Keratinocyte (primary cell): ENCODE measurements around the gene HERC5. TPM values are rescaled to one million over a fixed set of nuclear protein-coding genes. Genes with fewer than 3 reads are reported as not detected.

Experiments
- DNase-seq: peaks from one replicate; pipeline ENCODE4 v3.0.0-alpha.2; 2011; ENCODE audit warnings: low read depth, missing footprints, low spot score
- FAIRE-seq: peaks from 2 replicates; lab custom pipeline; 2011; peaks lifted over from hg19 to GRCh38; lab: Jason Lieb, UNC
- H2AFZ ChIP-seq: 2 replicates; pipeline ENCODE4 v1.6.0; 2012; ENCODE audit warnings: low read length, control low read depth, inconsistent platforms; ENCODE audit not compliant: control insufficient read depth
- H3K27ac ChIP-seq: 2 replicates; pipeline ENCODE4 v1.5.1; 2011; ENCODE audit warnings: low read length; ENCODE audit not compliant: control insufficient read depth, insufficient read depth
- H3K27me3 ChIP-seq: 3 replicates; pipeline ENCODE4 v1.6.0; 2011; ENCODE audit warnings: low read length; ENCODE audit not compliant: control insufficient read depth, insufficient read depth; ENCODE audit errors: extremely low read depth
- H3K36me3 ChIP-seq, 2 experiments: 2 replicates in 1 of 2; 3 replicates in 1 of 2; pipeline ENCODE4 v1.5.1; 2011; ENCODE audit warnings: low read length in 2 of 2, mild to moderate bottlenecking in 1 of 2; ENCODE audit not compliant: control insufficient read depth in 2 of 2, insufficient read depth in 2 of 2; ENCODE audit errors: extremely low read depth in 1 of 2
- H3K4me1 ChIP-seq: 3 replicates; pipeline ENCODE4 v1.5.1; 2011; ENCODE audit warnings: low read length; ENCODE audit not compliant: control insufficient read depth, insufficient read depth; ENCODE audit errors: extremely low read depth
- H3K4me2 ChIP-seq: 3 replicates; pipeline ENCODE4 v1.6.0; 2011; ENCODE audit warnings: low read depth, low read length; ENCODE audit not compliant: control insufficient read depth, insufficient read depth; ENCODE audit errors: extremely low read depth
- H3K4me3 ChIP-seq, 3 experiments: fragments of 200-600 bp in 1 of 3; sonication (generic) in 1 of 3; 2 replicates in 2 of 3; 3 replicates in 1 of 3; pipeline ENCODE4 v1.5.1; 2011 to 2016; ENCODE audit warnings: low read length in 3 of 3, mild to moderate bottlenecking in 3 of 3, control low read depth in 2 of 3, inconsistent platforms in 1 of 3, low read depth in 1 of 3, mixed read lengths in 1 of 3, mixed run types in 1 of 3, moderate library complexity in 1 of 3; ENCODE audit not compliant: control insufficient read depth in 2 of 3, insufficient read depth in 2 of 3; ENCODE audit errors: extremely low read depth in 1 of 3
- H3K79me2 ChIP-seq: 2 replicates; pipeline ENCODE4 v1.6.0; 2012; ENCODE audit warnings: low read length; ENCODE audit not compliant: control insufficient read depth, insufficient read depth
- H3K9ac ChIP-seq: 3 replicates; pipeline ENCODE4 v1.6.0; 2011; ENCODE audit warnings: low read length; ENCODE audit not compliant: control insufficient read depth, insufficient read depth; ENCODE audit errors: extremely low read depth
- H3K9me1 ChIP-seq: 3 replicates; pipeline ENCODE4 v1.6.0; 2011; ENCODE audit warnings: low read length; ENCODE audit not compliant: control insufficient read depth, insufficient read depth; ENCODE audit errors: extremely low read depth
- H3K9me3 ChIP-seq: 2 replicates; pipeline ENCODE4 v1.5.1; 2012; ENCODE audit warnings: low read depth, low read length; ENCODE audit not compliant: control insufficient read depth
- H4K20me1 ChIP-seq: 3 replicates; pipeline ENCODE4 v1.6.0; 2011; ENCODE audit warnings: low read length; ENCODE audit not compliant: control insufficient read depth, insufficient read depth; ENCODE audit errors: extremely low read depth
- EZH2 ChIP-seq: IDR thresholded peaks from one replicate; pipeline ENCODE4 v1.6.1; 2012; ENCODE audit warnings: inconsistent platforms, mild to moderate bottlenecking, low read length, moderate library complexity
- dilution Hi-C: fragments of 300-500 bp; cut with MboI; formaldehyde crosslinking; loops from one replicate; pipeline ENCODE4 v1.7.0; 2020; ENCODE audit warnings: low sequenced_read_pairs; ENCODE audit not compliant: extremely low pct_ligation_motif_present
- polyA minus RNA-seq, 3 experiments: library from RNA; depleted of rRNA, polyadenylated mRNA; stranded (reverse); fragments of >200 nt; gene quantifications; 1 replicate in 1 of 3; 2 replicates in 1 of 3; 3 replicates in 1 of 3; pipeline ENCODE4 v1.2.3, GENCODE V29; 2011
- polyA plus RNA-seq, 5 experiments: library from polyadenylated mRNA; depleted of rRNA in 3 of 5; stranded (reverse) in 3 of 5; stranded (forward) in 1 of 5; unstranded in 1 of 5; fragments of >200 nt; gene quantifications; 1 replicate in 1 of 5; 2 replicates in 3 of 5; 3 replicates in 1 of 5; pipeline versions ENCODE4 v1.2.1 to v1.2.3, GENCODE V29; 2011 to 2012; ENCODE audit warnings: missing spikeins in 2 of 5, low read depth in 1 of 5, low replicate concordance in 1 of 5
- TF ChIP-seq, protein P1 (sequence below), 3 experiments: IDR thresholded peaks in 1 of 3; conservative IDR thresholded peaks in 1 of 3; optimal IDR thresholded peaks in 1 of 3; 2 replicates in 2 of 3; 3 replicates in 1 of 3; pipeline versions ENCODE3 to v1.5.1; 2011; ENCODE audit warnings: low read length in 3 of 3, mild to moderate bottlenecking in 3 of 3, moderate library complexity in 2 of 3, control low read depth in 1 of 3, inconsistent platforms in 1 of 3; ENCODE audit not compliant: insufficient read depth in 2 of 3; ENCODE audit errors: extremely low read depth in 1 of 3

HERC5 gene
- polyA plus RNA-seq (1.8 to 3.4 TPM (median 2.7 TPM) in 3 replicates), polyA minus RNA-seq (0.59 to 4.0 TPM (median 2.2 TPM) in 3 replicates)
- 0.54 TPM for polyA plus RNA-seq (2011; ENCODE audit: low read depth)
- 1.4 and 2.6 TPM in 2 replicates for polyA plus RNA-seq (2011; cell fraction: cytosol; rRNA removed)
- 1.6 and 2.3 TPM in 2 replicates for polyA plus RNA-seq (2011; cell fraction: nucleus; rRNA removed)
- 0.52 and 3.4 TPM in 2 replicates for polyA plus RNA-seq (2012; ENCODE audit: low replicate concordance)
- 1.2 TPM for polyA minus RNA-seq (2011; cell fraction: cytosol; rRNA and poly(A)+ RNA removed)
- 1.3 and 2.2 TPM in 2 replicates for polyA minus RNA-seq (2011; cell fraction: nucleus; rRNA and poly(A)+ RNA removed)

DNA sequence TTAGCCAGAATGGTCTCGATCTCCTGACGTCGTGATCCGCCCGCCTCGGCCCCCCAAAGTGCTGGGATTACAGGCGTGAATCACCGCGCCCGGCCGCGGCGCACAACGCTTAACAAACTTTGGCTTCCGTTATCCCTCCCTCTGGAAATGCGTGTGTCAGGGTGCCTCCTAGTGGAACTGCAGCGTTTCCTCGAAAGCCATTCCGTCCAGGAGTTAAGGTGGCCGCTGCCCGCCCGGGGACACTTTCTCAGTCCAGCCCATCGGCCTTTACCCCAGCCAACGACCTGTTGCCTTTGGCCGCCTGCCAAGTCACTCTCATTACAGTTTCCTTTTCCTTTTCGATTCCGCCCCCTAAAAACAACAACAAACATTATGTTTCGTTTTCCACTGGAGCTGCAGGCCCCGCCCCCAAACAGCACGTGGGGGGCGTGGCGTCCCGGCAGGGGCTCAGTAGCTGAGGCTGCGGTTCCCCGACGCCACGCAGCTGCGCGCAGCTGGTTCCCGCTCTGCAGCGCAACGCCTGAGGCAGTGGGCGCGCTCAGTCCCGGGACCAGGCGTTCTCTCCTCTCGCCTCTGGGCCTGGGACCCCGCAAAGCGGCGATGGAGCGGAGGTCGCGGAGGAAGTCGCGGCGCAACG lies at the start of gene HERC5:
Gene HERC5 (plus strand): TSS at position 450 of the 637 bp plus-strand sequence. CDS start 151 bp downstream, at position 601.
- H3K27me3 ChIP-seq = peaks cover 6% of the 10 kb centered on the region
- FAIRE-seq = peak; percentile 62

DNA sequence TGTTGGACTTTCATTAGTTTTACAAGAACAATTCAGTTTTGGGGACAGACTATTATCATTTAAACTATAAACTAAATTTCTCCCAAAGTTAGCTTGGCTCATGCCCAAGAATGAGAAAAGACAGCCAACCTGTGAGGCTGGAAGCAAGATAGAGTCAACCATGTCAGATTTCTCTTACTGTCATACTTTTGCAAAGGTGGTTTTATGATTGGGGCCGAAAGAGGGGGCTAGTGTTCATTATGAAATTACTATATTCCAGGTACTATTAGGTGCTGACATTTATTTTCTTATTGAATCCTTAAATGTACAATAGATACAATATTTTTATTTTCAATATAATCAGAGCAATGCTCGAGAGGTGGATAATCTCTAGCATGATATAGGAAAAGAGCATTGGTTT lies 47.7 kb upstream of the HERC5 start:
- Histone ChIP-seq H3K9ac (no peak overlapping the region), H3K27ac (no peak overlapping the region), H3K4me2 (no peak overlapping the region), H3K9me1 (no peaks in the 10 kb centered on the region), H3K4me1 (no peaks in the 10 kb centered on the region), H3K36me3 (peaks cover 0 to 13% of the 10 kb centered on the region in 2 experiments), H3K4me3 (no peak overlapping the region), H2AFZ (no peak overlapping the region), H3K9me3 (no peaks in the 10 kb centered on the region), H4K20me1 (no peaks in the 10 kb centered on the region), H3K27me3 (no peaks in the 10 kb centered on the region), H3K79me2 (no peaks in the 10 kb centered on the region)
- FAIRE-seq (no peak), DNase-seq (no peak)
- TF ChIP-seq EZH2 = no peak
- TF ChIP-seq, protein P1, sequence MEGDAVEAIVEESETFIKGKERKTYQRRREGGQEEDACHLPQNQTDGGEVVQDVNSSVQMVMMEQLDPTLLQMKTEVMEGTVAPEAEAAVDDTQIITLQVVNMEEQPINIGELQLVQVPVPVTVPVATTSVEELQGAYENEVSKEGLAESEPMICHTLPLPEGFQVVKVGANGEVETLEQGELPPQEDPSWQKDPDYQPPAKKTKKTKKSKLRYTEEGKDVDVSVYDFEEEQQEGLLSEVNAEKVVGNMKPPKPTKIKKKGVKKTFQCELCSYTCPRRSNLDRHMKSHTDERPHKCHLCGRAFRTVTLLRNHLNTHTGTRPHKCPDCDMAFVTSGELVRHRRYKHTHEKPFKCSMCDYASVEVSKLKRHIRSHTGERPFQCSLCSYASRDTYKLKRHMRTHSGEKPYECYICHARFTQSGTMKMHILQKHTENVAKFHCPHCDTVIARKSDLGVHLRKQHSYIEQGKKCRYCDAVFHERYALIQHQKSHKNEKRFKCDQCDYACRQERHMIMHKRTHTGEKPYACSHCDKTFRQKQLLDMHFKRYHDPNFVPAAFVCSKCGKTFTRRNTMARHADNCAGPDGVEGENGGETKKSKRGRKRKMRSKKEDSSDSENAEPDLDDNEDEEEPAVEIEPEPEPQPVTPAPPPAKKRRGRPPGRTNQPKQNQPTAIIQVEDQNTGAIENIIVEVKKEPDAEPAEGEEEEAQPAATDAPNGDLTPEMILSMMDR (optimal IDR thresholded peaks at IDR 0.05 in 1 of 3, IDR thresholded peaks at IDR 0.05 in 1 of 3, conservative IDR thresholded peaks at IDR 0.05 in 1 of 3; ENCODE audit: extremely low read depth in 1 of 3, insufficient read depth in 2 of 3, low read length in 3 of 3) = no peak
- dilution Hi-C loops = no loop called here

More for the DNA sequence above, at the start of gene HERC5:
- peak within 1 kb of the TSS; percentile 50 to 87 (median 71) for H3K4me3 ChIP-seq
- no peaks in the 10 kb centered on the region for H3K9me1 ChIP-seq
- peak within 1 kb of the TSS; percentile 25 for H3K27ac ChIP-seq
- peaks cover 10% of the 10 kb centered on the region for H3K4me1 ChIP-seq
- DNase-seq = peak; percentile 63
- H3K9me3 ChIP-seq = no peaks in the 10 kb centered on the region
- H3K79me2 ChIP-seq = no peaks in the 10 kb centered on the region
- H3K36me3 ChIP-seq = no peaks in the 10 kb centered on the region
- TF ChIP-seq EZH2 = no peak
- TF ChIP-seq, protein P1 (optimal IDR thresholded peaks at IDR 0.05 in 1 of 3, IDR thresholded peaks at IDR 0.05 in 1 of 3, conservative IDR thresholded peaks at IDR 0.05 in 1 of 3; ENCODE audit: extremely low read depth in 1 of 3, insufficient read depth in 2 of 3, low read length in 3 of 3) = peak; percentile 72 to 92 (median 83)
- H4K20me1 ChIP-seq = no peaks in the 10 kb centered on the region
- H2AFZ ChIP-seq = peak within 1 kb of the TSS; percentile 88
- dilution Hi-C loops = no loop called here
- peak within 1 kb of the TSS; percentile 74 for H3K4me2 ChIP-seq
- peak within 1 kb of the TSS; percentile 75 for H3K9ac ChIP-seq
